ENCODE measurements around the gene GH1.
"Not testable (repeated sequence)": the region's sequence is repeated elsewhere in the genome, so short reads cannot be mapped to it uniquely, and the experiment has no call there.

GH1 gene

GRCh38 chr17:63896524-63897354 is 21.9 kb downstream of the GH1 start, which contains the start of gene CSH1:
Gene CSH1 (minus strand): TSS chr17:63896574. CDS start chr17:63896511, 63 bp downstream.
- DNase-seq (ENCODE audit: extremely low read depth, low read depth); H3K4me3 ChIP-seq (replicated peaks; ENCODE audit: low read depth, low read length): not testable (repeated sequence)

GRCh38 chr17:63894821-63895220 is 23.8 kb downstream of the GH1 start:
- H3K4me3 ChIP-seq (replicated peaks; ENCODE audit: low read depth, low read length); DNase-seq (ENCODE audit: extremely low read depth, low read depth): not testable (repeated sequence)

GRCh38 chr17:63894021-63894420 is 24.6 kb downstream of the GH1 start:
- DNase-seq (ENCODE audit: extremely low read depth, low read depth), result not testable (repeated sequence)

GRCh38 chr17:63892316-63893037 is 26.2 kb downstream of the GH1 start:
- not testable (repeated sequence) for H3K4me3 ChIP-seq (replicated peaks; ENCODE audit: low read depth, low read length); DNase-seq (ENCODE audit: extremely low read depth, low read depth)

More at GRCh38 chr17:63894021-63894420, 24.6 kb downstream of the GH1 start:
- not testable (repeated sequence) for H3K4me3 ChIP-seq (replicated peaks; ENCODE audit: low read depth, low read length)

- DNase-seq (ENCODE audit: extremely low read depth, low read depth); H3K4me3 ChIP-seq (replicated peaks; ENCODE audit: low read depth, low read length): not testable (repeated sequence)
- peak; percentile 43 for TF ChIP-seq CTCF (IDR thresholded peaks at IDR 0.05; ENCODE audit: low read depth, low read length, missing control alignments)
Observed at GRCh38 chr17:63889026-63889848, 29.4 kb downstream of the GH1 start.

GRCh38 chr17:63885119-63885518 is 33.5 kb downstream of the GH1 start:
- not testable (repeated sequence) for H3K4me3 ChIP-seq (replicated peaks; ENCODE audit: low read depth, low read length); DNase-seq (ENCODE audit: extremely low read depth, low read depth)

- DNase-seq (ENCODE audit: extremely low read depth, low read depth); H3K4me3 ChIP-seq (replicated peaks; ENCODE audit: low read depth, low read length): not testable (repeated sequence)
Observed at GRCh38 chr17:63882626-63883126, 36.0 kb downstream of the GH1 start.

GRCh38 chr17:63881935-63882601 is 36.6 kb downstream of the GH1 start, which contains the start of gene GH2:
Gene GH2 (minus strand): TSS chr17:63881944. CDS start chr17:63881801, 143 bp downstream.
- DNase-seq (ENCODE audit: extremely low read depth, low read depth), result peak; percentile 27
- TF ChIP-seq CTCF (IDR thresholded peaks at IDR 0.05; ENCODE audit: low read depth, low read length, missing control alignments), result peak; percentile 65
- no peak within 1 kb of the TSS for H3K4me3 ChIP-seq (replicated peaks; ENCODE audit: low read depth, low read length)

- not testable (repeated sequence) for H3K4me3 ChIP-seq (replicated peaks; ENCODE audit: low read depth, low read length)
Observed at GRCh38 chr17:63881337-63881736, 37.3 kb downstream of the GH1 start.

GRCh38 chr17:63880706-63881105 is 37.9 kb downstream of the GH1 start:
- no peak for DNase-seq (ENCODE audit: extremely low read depth, low read depth)
- no peak for TF ChIP-seq CTCF (IDR thresholded peaks at IDR 0.05; ENCODE audit: low read depth, low read length, missing control alignments)
- H3K4me3 ChIP-seq (replicated peaks; ENCODE audit: low read depth, low read length), result no peak overlapping the region

More at GRCh38 chr17:63881337-63881736, 37.3 kb downstream of the GH1 start:
- DNase-seq (ENCODE audit: extremely low read depth, low read depth), result not testable (repeated sequence)

GRCh38 chr17:63878413-63878812 is 40.2 kb downstream of the GH1 start:
- not testable (repeated sequence) for DNase-seq (ENCODE audit: extremely low read depth, low read depth); H3K4me3 ChIP-seq (replicated peaks; ENCODE audit: low read depth, low read length)

GRCh38 chr17:63874693-63875092 is 43.9 kb downstream of the GH1 start:
- H3K4me3 ChIP-seq (replicated peaks; ENCODE audit: low read depth, low read length); DNase-seq (ENCODE audit: extremely low read depth, low read depth): not testable (repeated sequence)

GRCh38 chr17:63874061-63874626 is 44.5 kb downstream of the GH1 start:
- DNase-seq (ENCODE audit: extremely low read depth, low read depth); H3K4me3 ChIP-seq (replicated peaks; ENCODE audit: low read depth, low read length): not testable (repeated sequence)

Data from HFF-Myc (cell line).